SH-SY5Y (cell line): ENCODE results near the gene LHX3.

Experiments used
- GATA2 ChIP-seq: IDR thresholded peaks from 2 replicates; pipeline ENCODE4 v1.6.1; 2011; ENCODE audit warnings: mild to moderate bottlenecking, low read depth, low read length
- GATA3 ChIP-seq: IDR thresholded peaks from 2 replicates; pipeline ENCODE4 v1.6.1; 2011; ENCODE audit warnings: low read depth, mild to moderate bottlenecking, low read length, moderate library complexity

- TF ChIP-seq GATA2: no peak
- no peak for TF ChIP-seq GATA3
Measured at GRCh38 chr9:136246849-136247550, 42.1 kb upstream of the LHX3 start.
